HG02884 (cell line): ENCODE measurements around the gene PLCD3.

Experiments
- ATAC-seq: cut with Tn5 transposase; IDR thresholded peaks from one replicate; pipeline ENCODE4 v1.9.1; 2021; ENCODE audit warnings: mild to moderate bottlenecking, moderate library complexity; ENCODE audit not compliant: unreplicated experiment

Gene PLCD3

GRCh38 chr17:45132320-45132571, at the start of gene PLCD3:
Gene PLCD3, minus strand, starts transcription at chr17:45132515. Its CDS starts 105 bp downstream, at chr17:45132410.
- ATAC-seq = no peak

DNA sequence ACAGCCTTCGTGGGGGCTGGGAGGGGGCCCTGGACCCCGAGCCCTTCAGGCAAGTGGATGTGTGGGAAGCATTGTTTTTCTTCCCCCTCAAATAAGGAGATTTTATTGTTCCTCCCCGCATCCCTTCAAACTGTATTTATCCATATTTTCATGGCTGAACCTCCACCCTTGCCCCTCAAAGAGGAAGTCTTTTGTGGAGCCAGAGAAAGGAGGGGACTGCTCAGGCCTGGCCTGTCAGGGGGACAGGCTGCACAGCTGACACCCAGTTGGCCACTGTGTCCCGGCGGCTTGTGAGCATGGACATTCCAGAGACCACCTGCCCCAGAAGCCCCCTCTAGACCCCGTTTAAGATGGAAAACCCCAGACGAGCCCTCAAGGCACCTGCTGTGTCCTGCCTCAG, 45.2 kb upstream of the PLCD3 start:
- no peak for ATAC-seq

- no peak for ATAC-seq
Measured at GRCh38 chr17:45175759-45176115, 43.4 kb upstream of the PLCD3 start.

GRCh38 chr17:45172541-45173286, 40.4 kb upstream of the PLCD3 start:
- ATAC-seq = no peak

DNA sequence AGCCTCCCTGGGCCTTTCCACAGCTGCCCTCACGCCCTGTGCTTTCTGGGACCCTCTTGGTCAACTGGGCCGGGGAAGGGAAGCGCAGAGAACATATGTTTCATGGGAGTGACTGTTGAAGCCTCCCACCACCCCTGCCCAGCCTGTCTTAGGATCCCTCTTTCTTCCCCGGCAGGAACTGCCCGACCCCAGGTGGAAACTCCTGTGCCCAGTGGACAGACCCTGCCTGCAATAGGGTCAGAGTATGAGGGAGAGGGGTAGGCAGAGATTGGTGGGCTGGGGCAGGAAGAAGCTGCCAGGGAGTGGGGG, 39.9 kb upstream of the PLCD3 start:
- no peak for ATAC-seq

DNA sequence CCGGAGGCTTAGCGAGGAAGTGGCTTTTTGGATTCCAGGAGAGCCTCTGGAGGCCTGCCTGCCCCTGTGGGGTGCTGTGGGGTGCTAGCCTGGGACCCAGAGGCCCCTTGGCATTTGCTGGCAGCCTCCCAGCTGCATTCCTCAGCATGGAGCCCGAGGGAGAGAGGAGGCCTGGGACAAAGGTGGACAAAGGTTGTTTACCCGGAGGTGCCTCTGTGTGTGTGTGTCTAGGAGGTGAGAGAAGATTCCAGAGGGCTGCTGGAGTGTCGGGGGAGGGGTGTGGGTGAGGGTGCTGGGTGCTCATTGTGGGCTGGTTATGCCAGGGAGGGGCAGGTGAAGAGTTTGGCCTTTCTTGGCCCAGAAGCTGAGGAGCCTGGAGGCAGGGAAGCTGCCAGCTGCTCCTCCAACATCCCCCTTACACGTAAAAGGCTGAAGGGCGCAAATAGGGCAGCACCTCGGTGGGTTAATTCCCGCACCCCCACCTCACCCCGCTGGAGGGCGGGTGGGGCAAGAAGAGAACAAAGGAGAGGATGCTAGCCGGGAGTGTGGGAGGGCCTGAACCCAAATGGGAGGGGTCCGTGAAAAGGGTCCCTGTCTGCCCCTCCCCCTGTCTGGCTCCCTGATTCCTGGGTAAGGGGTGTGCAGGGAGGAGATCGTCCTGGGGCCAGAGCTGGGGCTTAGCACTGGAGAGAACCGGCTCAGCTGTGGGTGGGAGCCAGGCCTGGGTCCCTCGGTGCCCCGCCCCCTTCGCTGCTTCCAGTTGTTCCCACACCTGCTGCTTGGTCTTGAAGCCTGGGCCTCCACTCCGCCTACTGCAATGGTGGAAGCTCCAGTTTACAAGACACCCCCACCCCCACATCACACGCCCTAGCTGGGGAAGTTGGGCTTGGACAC, 39.3 kb upstream of the PLCD3 start:
- ATAC-seq = no peak

- ATAC-seq = no peak
Measured at GRCh38 chr17:45170931-45171337, 38.6 kb upstream of the PLCD3 start.

DNA sequence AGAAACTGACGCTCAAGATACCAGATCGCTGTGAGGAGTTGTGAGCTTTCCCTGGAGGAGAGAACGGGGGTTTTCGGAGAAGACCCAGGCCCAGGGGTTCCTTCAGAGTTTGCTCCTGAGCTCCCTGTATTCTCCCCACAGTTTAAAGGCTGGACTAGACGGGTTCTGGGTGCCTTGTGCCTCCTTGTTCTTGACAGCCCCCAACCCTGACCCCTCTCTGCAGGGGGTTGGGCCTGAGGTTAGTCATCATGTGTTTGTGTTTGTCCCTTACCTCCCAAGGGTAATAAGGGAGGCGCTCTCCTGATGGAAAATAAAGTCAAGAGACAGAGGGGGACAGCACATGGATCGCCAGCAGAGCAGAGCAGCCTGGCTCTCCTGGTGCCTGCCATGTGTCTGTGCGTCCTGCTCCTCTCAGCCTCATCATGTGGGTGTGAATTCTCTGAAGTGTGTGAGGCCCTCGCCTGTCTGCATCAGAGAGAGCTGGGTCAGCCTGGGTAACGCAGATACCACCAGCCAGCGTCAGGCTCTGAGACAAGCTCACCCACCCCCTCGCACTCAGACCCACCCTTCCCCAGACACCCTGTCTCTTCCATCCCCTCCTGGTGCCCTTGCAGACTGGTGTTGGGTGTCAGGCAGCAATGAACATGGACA, 38.1 kb upstream of the PLCD3 start:
- ATAC-seq = no peak

DNA sequence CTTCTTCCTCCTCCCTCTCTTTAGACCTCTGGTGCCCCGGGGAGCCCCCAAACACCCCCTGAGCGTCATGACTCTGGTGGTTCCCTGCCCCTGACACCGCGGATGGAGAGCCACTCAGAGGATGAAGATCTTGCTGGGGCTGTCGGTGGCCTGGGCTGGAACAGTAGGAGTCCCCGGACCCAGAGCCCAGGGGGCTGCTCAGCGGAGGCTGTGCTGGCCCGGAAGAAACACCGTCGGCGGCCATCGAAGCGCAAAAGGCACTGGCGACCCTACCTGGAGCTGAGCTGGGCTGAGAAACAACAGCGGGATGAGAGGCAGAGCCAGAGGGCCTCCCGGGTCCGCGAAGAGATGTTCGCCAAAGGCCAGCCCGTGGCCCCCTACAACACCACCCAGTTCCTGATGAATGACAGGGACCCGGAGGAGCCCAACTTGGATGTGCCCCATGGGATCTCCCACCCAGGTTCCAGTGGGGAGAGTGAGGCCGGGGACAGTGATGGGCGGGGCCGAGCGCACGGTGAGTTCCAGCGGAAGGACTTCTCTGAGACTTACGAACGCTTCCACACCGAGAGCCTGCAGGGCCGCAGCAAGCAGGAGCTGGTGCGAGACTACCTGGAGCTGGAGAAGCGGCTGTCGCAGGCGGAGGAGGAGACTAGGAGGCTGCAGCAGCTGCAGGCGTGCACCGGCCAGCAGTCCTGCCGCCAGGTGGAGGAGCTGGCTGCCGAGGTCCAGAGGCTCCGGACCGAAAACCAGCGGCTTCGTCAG, 36.9 kb upstream of the PLCD3 start:
- ATAC-seq = no peak

GRCh38 chr17:45164734-45165269, 32.5 kb upstream of the PLCD3 start:
- ATAC-seq = no peak

DNA sequence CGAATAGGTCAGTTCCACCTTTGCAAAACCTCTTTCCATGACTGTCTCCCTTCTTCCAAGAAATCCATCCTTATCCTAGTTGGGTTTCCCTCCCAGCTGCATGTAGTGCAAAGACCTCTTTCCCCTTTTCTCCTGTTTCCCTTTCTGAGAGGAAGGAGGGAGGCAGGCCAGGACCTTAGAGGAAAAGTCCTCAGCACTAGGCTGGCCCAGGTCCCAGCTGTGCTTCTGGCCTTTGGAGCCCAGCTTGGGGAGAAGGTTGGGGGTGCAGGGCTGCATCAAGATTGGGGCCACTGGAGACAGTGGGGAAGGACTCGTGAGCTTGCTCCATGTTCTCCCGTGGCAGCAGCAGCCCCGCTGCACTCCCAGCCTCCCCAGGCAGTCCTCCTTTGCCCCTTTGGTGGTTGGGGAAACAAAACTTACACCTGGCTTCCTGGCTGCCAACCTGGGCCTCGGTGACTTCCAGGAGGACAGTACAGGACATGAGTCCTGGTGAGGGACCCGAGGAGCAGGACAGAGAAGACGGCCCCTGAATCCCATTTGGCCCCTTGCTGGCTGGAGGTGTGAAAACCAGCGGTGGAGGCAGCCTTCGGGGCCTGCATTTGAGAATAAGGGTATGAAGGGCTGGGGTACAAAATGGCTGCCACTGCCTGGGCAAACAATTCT, 29.8 kb upstream of the PLCD3 start:
- ATAC-seq = no peak

GRCh38 chr17:45161288-45162024, 29.1 kb upstream of the PLCD3 start, which contains the start of gene HEXIM2:
Gene HEXIM2, plus strand, starts transcription at chr17:45161875. Its CDS starts 919 bp downstream, at chr17:45162794.
- peak; percentile 89 for ATAC-seq

GRCh38 chr17:45160447-45161287, 28.4 kb upstream of the PLCD3 start:
- ATAC-seq = peak; percentile 12

DNA sequence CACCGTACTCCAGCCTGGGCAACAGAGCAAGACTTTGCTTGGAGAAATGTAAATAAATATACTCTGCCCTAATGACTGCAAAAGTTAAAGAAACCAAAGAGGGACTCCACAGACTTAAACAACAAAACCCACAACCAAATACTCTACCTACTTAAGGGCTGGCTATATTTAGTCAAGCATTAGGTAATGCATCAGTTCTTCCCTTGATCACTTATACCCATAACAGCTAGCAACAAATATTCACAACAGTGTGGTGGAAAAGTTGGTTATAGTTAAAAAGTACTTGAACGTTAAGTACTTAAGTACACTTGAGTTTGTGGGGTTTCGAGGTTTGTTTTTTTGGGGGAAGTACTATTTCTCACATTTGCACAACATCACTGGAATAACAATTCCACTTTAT, 23.9 kb upstream of the PLCD3 start:
- ATAC-seq = no peak

DNA sequence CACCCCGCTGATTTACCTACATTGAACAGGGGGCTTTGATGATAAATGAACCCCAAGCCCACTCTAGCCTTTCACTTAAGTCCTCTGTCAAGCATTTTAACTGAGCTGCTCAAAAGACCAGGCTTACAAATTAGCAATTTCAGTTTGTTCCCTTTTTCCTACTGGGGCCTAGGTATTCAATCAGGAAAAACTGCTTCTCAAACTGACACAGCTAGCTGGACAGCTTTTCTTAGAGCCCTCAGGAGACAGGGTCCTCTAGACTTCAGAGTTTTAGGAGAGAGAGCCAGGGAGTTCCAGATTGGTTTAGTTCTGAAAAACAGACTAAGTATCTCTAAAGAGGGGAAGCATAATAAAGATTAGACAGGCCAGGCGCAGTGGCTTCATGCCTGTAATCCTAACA, 23.2 kb upstream of the PLCD3 start:
- no peak for ATAC-seq

DNA sequence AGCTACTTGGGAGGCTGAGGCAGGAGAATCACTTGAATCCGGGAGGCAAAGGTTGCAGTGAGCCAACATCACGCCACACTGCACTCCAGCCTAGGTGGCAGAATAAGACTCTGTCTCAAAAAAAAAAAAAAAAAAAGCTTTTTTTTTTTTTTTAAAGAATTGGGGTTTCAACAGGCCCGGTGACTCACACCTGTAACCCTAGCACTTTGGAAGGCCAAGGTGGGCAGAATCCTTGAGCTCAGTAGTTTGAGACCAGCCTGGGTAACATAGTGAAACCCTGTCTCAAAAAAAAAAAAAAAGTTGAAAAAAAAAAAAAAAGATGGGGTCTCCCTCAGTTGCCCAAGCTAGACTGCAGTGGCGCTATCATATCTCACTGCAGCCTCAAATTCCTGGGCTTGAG, 22.7 kb upstream of the PLCD3 start:
- ATAC-seq = no peak

DNA sequence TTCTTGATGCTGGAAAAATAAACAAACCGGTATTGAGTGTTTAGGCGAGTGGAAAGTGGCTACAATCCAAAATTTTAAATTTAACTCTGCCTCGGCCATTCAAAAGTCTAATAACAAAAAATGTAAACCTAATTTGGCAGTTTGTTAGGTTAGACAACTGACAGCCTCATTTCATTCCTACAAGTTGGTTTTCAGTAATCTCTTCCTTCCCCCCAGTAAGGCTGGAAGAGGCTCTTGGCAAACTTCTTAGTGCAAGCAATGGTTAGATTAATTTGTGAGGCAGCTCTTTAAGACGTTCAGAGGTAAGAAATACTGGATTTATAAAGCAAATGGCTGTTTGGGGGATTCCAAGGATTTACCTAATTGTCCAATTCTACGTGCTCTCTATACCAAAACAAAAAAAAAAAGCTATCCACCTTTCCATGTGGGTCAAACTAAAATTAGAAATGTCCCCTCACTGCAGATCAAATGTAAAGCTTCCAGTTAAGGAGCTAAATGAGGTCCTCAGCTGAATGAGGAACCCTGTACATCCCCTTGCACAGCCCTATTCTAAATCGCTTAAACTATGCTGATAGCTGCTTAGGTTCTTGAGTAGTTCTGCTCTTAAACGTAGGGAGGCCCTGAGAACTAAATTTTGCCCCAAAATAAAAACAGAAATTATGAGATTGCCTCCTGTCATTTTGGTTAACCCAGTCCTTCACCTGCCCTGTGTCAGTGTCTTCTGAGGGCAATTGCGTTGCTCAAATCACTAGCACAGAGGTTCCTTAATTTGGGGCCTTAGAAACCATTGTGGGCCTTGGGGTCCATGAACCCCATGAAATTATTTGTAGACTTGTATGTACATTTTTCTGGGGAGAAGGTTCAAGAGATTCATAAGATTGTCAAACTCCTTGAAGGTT, 18.8 kb upstream of the PLCD3 start:
- no peak for ATAC-seq
